Fibroblast of skin of scalp (primary cell): ENCODE measurements around the gene SLC5A6. TPM values are rescaled to one million over a fixed set of nuclear protein-coding genes. Genes with fewer than 3 reads are reported as not detected.
A peak's percentile ranks its signal among the peaks of the same experiment; 100 is the strongest.

Experiments
- DNase-seq: peaks from one replicate; pipeline ENCODE4 v3.0.0-alpha.2; 2013
- polyA plus RNA-seq, 2 experiments: library from polyadenylated mRNA; unstranded; fragments of 120-200 nt; gene quantifications; one replicate each; pipeline ENCODE4 v1.2.1, GENCODE V29; 2013; ENCODE audit not compliant: insufficient read length in 2 of 2

Gene SLC5A6
- 21.6 TPM for polyA plus RNA-seq (2013, experiment 1 of 2; ENCODE audit: insufficient read length)
- polyA plus RNA-seq (2013, experiment 2 of 2; ENCODE audit: insufficient read length): 18.7 TPM

GRCh38 chr2:27211943-27212625, at the start of gene SLC5A6, which contains the start of gene ATRAID:
SLC5A6 (minus strand) TSS chr2:27212268; CDS start chr2:27207650, 4,618 bp downstream.
ATRAID (plus strand) TSS chr2:27212041; CDS start chr2:27212369, 328 bp downstream.
- DNase-seq: peak; percentile 88

- no peak for DNase-seq
These were observed 49.3 kb upstream of the SLC5A6 start for GRCh38 chr2:27261241-27261925.

GRCh38 chr2:27258051-27258450, 46.0 kb upstream of the SLC5A6 start:
- DNase-seq: no peak

- DNase-seq: no peak
These were observed 44.9 kb upstream of the SLC5A6 start for GRCh38 chr2:27256855-27257454.

- DNase-seq: peak; percentile 87
These were observed 43.6 kb upstream of the SLC5A6 start for GRCh38 chr2:27255660-27256059.

GRCh38 chr2:27255187-27255586, 43.1 kb upstream of the SLC5A6 start:
- no peak for DNase-seq

GRCh38 chr2:27251766-27252165, 39.7 kb upstream of the SLC5A6 start:
- DNase-seq: no peak

GRCh38 chr2:27250652-27251379, 38.7 kb upstream of the SLC5A6 start:
- DNase-seq: no peak

GRCh38 chr2:27249891-27250651, 38.0 kb upstream of the SLC5A6 start:
- peak; percentile 50 for DNase-seq

- DNase-seq: peak; percentile 50
These were observed 37.3 kb upstream of the SLC5A6 start for GRCh38 chr2:27249159-27249890.

- no peak for DNase-seq
These were observed 35.8 kb upstream of the SLC5A6 start for GRCh38 chr2:27247893-27248292.

GRCh38 chr2:27245626-27246025, 33.6 kb upstream of the SLC5A6 start:
- no peak for DNase-seq

GRCh38 chr2:27245116-27245515, 33.0 kb upstream of the SLC5A6 start:
- no peak for DNase-seq

GRCh38 chr2:27243391-27244130, 31.5 kb upstream of the SLC5A6 start:
- no peak for DNase-seq

- DNase-seq: no peak
These were observed 30.5 kb upstream of the SLC5A6 start for GRCh38 chr2:27242614-27242951.

- DNase-seq: no peak
These were observed 29.9 kb upstream of the SLC5A6 start for GRCh38 chr2:27241761-27242613.

GRCh38 chr2:27240406-27240805, 28.3 kb upstream of the SLC5A6 start:
- DNase-seq: no peak

GRCh38 chr2:27238976-27239375, 26.9 kb upstream of the SLC5A6 start:
- DNase-seq: no peak

GRCh38 chr2:27237341-27237945, 25.4 kb upstream of the SLC5A6 start:
- DNase-seq: no peak
